HAP-1 (cell line): ENCODE results near the gene RBM10.

Experiments used
- DNase-seq, 2 experiments: peaks; one replicate each; pipeline ENCODE4 v3.0.0-alpha.2; 2016 to 2020; ENCODE audit warnings: low spot score in 2 of 2
- H3K27me3 ChIP-seq: fragments of 250-450 bp; sonication (Bioruptor Pico); 2 replicates; pipeline ENCODE4 v1.5.1; 2020; ENCODE audit warnings: low read depth, mild to moderate bottlenecking, moderate library complexity
- H3K36me3 ChIP-seq: fragments of 250-450 bp; sonication (Bioruptor Pico); replicated peaks from 2 replicates; pipeline ENCODE4 v1.5.1; 2020; ENCODE audit warnings: mild to moderate bottlenecking
- H3K4me1 ChIP-seq: fragments of 250-450 bp; sonication (Bioruptor Pico); 2 replicates; pipeline ENCODE4 v1.5.1; 2020; ENCODE audit warnings: mild to moderate bottlenecking
- H3K4me3 ChIP-seq: fragments of 250-450 bp; sonication (Bioruptor Pico); 2 replicates; pipeline ENCODE4 v1.5.1; 2020; ENCODE audit warnings: mild to moderate bottlenecking, moderate library complexity
- H3K9me3 ChIP-seq: fragments of 250-450 bp; sonication (Bioruptor Pico); 2 replicates; pipeline ENCODE4 v1.5.1; 2020; ENCODE audit warnings: mild to moderate bottlenecking, moderate library complexity
- in situ Hi-C: fragments of 300-500 bp; cut with MboI; formaldehyde crosslinking; loops from 3 replicates; pipeline ENCODE4 v1.14.3; 2020; ENCODE audit warnings: low sequenced_read_pairs, inconsistent platforms, mixed read lengths

Gene RBM10

DNA sequence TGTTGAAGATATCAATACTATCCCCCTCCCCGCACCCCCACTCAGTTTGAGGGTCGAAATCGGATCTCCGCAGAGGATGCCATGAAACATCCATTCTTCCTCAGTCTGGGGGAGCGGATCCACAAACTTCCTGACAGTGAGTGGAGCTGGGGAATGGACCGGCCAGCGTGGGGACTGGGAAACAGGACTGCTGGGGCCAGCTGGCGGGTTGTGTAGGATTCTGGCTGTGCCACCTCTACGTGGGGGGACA lies 82.2 kb downstream of the RBM10 start:
- peaks cover 60% of the 10 kb centered on the region for H3K36me3 ChIP-seq
- H3K4me1 ChIP-seq = peaks cover 5% of the 10 kb centered on the region
- in situ Hi-C loops = no loop called here
- no peak overlapping the region for H3K4me3 ChIP-seq
- H3K27me3 ChIP-seq = no peaks in the 10 kb centered on the region
- DNase-seq = no peak
- no peaks in the 10 kb centered on the region for H3K9me3 ChIP-seq

DNA sequence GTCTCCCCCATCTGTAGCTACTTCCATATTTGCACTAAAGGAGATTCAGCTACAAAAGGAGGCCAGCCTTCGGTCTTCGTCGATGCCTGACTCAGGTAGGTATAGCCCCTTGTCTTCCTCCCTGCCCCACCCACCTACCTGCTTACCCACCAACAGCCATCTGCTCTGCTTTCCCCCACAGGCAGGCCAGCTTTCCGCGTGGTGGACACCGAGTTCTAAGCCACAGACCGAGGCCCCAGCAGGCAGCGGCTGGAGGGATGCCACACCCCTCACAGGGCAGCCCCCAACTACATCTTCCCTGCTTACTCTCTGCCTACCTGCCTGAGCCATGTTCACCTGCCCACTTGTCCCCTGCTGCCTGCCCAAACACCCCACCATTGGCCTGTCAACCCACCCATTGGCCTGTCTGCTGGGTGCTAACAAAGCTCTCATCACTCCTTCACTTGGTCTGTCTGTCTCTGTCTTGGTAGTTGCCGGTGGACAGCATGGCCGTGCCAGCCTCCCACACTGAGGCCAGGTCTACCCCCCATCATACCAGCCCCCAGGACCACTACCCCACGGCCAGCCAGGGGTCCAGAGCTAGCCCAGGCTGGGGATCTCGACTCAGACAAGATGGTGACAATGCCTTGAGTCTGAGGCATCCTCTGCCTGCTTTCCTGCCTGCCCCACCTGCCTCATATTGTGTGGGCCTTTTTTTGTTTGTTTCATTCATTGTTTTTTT lies 83.7 kb downstream of the RBM10 start:
- no peak for DNase-seq
- H3K4me1 ChIP-seq = peaks cover 11% of the 10 kb centered on the region
- in situ Hi-C loops = no loop called here
- H3K9me3 ChIP-seq = no peaks in the 10 kb centered on the region
- no peak overlapping the region for H3K4me3 ChIP-seq
- H3K36me3 ChIP-seq = peaks cover 51% of the 10 kb centered on the region
- no peaks in the 10 kb centered on the region for H3K27me3 ChIP-seq

DNA sequence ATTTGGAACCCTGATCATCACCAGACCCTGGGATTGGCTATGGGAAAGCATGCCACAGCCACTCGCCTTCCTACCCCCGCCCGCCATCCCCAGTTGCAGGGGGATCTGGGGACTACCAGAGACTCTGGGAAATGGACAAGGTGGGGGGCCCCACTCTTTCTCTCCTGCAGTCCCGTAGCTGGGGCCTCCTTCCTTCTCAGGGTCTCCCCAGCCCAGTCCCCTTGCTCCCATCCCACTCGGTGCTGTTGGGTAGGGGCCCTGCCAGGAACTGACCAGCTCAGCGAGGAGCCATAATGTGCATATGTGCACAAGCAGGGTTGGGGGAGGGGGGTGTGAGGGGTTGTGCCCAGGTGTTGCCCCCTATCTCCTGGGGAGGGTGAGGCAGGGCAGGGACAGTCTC lies 84.4 kb downstream of the RBM10 start:
- peaks cover 43% of the 10 kb centered on the region for H3K36me3 ChIP-seq
- in situ Hi-C loops = no loop called here

DNA sequence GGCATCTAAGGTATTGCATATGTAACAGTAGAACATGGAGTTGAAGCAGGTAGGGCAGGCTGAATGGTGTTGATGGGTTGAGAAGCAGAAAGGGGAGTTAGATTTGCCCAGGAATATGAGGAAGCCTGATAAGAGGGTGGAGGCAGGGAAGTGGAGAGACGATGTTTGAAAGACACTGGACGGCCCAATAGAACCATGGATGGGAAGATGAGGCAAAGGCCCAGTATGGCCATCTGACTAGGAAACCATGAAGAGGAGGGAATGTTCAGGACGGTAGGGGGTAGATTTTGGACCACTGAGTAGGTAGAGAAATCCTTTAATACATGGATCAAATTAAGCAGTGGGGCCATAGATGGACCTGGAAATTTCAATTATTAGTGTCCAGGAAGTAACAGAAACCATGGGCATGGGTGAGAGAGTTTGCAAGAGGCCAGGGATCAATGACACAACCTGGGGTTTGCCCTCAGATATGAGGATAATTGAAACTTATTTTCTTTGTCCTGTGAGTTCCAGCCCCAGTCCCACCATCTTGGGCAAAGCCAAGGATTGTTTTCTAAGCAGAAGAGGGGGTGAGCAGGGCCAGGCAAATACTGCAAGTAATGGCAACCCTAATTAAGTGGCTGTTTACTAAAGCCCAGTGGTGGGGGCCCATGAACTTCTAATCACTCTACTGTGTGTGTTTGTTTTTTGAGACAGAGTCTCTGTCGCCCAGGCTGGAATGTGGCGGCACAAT lies 85.3 kb downstream of the RBM10 start:
- in situ Hi-C loops = no loop called here
- peaks cover 35% of the 10 kb centered on the region for H3K36me3 ChIP-seq
- DNase-seq = no peak

More for the DNA sequence above, 84.4 kb downstream of the RBM10 start:
- no peak for DNase-seq
- no peaks in the 10 kb centered on the region for H3K27me3 ChIP-seq
- no peak overlapping the region for H3K4me3 ChIP-seq
- peaks cover 13% of the 10 kb centered on the region for H3K4me1 ChIP-seq
- H3K9me3 ChIP-seq = no peaks in the 10 kb centered on the region

DNA sequence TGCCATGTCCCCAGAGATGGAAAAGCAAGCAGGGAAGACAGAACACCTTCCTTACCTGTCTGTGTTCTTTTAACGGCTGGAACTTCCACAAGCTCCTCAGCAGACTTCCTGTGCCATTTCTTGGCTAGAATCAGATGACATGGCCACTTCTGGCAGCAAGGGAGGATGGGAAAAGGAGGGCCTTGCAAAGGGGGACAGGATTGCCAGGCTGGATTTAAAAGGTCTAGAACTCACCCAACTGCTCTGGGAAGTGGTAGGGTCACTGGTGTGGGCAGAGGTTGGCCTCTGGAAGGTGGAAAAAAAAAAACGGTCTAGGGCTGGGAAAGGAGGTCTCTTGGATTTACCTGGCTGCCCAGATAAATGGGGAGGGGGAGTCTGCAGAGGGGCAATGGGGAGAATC lies 86.1 kb downstream of the RBM10 start:
- Histone ChIP-seq H3K9me3 (no peaks in the 10 kb centered on the region), H3K27me3 (no peaks in the 10 kb centered on the region), H3K4me3 (no peak overlapping the region), H3K4me1 (peaks cover 17% of the 10 kb centered on the region), H3K36me3 (peaks cover 26% of the 10 kb centered on the region)
- DNase-seq = no peak
- in situ Hi-C loops = no loop called here

More for the DNA sequence above, 85.3 kb downstream of the RBM10 start:
- Histone ChIP-seq H3K4me3 (no peak overlapping the region), H3K9me3 (no peaks in the 10 kb centered on the region), H3K27me3 (no peaks in the 10 kb centered on the region), H3K4me1 (peaks cover 17% of the 10 kb centered on the region)

DNA sequence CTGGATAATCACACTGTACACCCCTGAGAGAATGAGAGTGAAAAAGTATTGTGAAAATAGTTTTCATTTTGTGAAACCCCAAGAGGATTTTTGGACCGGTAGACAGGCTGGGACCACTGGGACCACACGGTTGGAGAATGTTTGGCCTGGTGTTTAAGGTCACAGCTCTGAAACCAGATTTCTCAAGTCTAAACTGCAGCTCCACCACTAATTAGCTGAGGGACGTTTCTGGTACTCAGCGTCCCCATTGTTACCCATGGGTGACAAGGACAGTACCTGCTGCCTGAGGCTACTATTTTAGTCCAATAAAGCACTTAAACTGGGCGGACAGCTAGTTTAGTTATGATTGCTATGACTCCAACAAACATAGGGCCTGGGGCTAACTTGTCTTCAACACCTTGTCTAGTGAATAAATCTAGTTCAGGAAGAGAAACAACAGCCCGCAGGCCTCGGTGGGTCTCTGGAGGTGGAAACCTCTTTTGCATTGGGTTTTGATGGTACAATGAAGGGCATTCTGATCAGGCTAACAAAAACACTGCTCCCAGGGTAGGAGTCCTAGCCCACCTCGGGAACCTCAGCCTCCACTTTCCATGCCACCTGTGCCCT lies 87.3 kb downstream of the RBM10 start:
- in situ Hi-C loops = no loop called here
- Histone ChIP-seq H3K4me1 (peaks cover 17% of the 10 kb centered on the region), H3K36me3 (peaks cover 15% of the 10 kb centered on the region), H3K27me3 (no peaks in the 10 kb centered on the region), H3K4me3 (peak overlapping the region; percentile 73), H3K9me3 (no peaks in the 10 kb centered on the region)
- DNase-seq = peak in 1 of 2 experiments; percentile 19

DNA sequence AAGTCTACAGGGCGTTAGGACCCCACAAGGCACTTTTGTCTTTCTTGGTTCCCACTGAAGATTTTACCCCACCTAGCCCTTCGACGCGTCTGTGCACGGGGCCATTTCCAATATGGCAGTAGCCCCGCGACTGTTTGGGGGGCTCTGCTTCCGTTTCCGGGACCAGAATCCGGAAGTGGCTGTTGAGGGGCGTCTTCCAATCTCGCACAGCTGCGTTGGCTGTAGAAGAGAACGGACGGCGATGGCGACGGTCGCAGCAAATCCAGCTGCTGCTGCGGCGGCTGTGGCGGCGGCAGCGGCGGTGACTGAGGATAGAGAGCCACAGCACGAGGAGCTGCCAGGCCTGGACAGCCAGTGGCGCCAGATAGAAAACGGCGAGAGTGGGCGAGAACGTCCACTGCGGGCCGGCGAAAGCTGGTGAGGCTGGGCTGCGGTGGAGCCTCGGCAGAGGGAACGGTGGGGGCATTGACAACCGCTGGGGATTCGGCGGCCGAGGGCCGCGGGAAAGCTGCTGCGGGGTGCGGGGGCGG lies 87.8 kb downstream of the RBM10 start, which contains the start of gene USP11:
Gene USP11 (plus strand): TSS at position 207 of the 530 bp plus-strand sequence. CDS start 35 bp downstream, at position 242.
- no peaks in the 10 kb centered on the region for H3K27me3 ChIP-seq
- no peaks in the 10 kb centered on the region for H3K9me3 ChIP-seq
- peak within 1 kb of the TSS; percentile 73 for H3K4me3 ChIP-seq
- in situ Hi-C loops = no loop called here
- peak; percentile 61 to 79 for DNase-seq
- H3K4me1 ChIP-seq = peaks cover 17% of the 10 kb centered on the region
- peaks cover 11% of the 10 kb centered on the region for H3K36me3 ChIP-seq

DNA sequence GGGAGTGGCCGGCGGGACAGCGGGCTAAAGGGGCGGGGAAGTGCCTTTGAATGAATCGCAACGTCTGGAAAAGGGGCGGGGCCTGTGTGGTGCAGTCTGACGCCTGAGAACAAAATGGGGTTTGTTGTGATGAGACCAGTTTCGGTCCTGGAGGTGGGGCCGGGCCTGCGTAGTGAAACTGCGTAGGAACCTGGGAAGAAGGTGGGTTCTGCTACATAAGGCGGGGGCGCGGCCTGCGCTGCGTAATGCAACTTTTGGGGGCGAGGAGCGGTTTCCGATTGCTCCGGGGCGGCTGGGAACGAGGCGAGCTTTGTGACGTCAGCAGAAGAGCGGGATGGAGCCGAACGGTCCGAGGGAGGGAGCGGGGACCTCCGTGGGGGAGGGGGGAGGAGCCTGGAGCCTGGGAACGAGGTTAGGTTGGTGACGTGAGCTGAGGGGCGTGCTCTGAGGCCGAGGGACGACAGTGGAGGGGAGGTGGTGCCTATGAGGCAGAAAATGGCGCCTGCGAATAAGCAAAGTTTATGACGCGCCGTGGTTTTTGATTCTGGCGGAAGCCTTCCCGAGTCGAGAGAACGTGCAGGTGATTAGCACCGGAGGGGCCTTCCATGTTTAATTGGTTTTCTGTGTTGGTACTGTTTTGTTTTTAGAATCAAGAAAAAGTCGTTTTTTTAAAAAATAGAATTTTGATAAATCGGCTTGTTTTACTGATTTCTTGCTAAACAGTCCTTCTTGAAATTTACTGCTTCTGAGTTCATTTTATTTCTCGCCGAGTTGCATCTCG lies 88.5 kb downstream of the RBM10 start:
- Histone ChIP-seq H3K4me3 (peak overlapping the region; percentile 73), H3K4me1 (peaks cover 17% of the 10 kb centered on the region), H3K27me3 (no peaks in the 10 kb centered on the region), H3K36me3 (peaks cover 5% of the 10 kb centered on the region), H3K9me3 (no peaks in the 10 kb centered on the region)
- DNase-seq = peak; percentile 97 to 98
- in situ Hi-C loops = no loop called here

DNA sequence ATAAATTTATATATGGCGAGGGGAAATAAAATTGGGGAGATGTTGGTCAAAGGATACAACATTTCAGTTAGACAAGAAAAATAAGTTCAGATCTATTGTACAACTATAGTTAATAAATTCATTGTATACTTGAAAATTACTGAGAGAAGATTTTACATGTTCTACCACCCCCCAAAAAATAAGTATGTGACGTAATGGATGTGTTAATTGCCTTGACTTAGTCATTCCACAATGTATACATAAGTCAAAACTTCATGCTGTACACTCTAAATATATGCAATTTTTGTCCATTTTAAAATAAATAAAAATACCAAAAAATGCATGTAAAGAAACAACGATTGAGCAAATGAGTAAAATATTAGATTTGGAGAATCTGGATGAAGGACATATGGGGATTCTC lies 89.6 kb downstream of the RBM10 start:
- H3K36me3 ChIP-seq = peaks cover under 1% of the 10 kb centered on the region; the same call in 1 of the 2 replicates
- no peak for DNase-seq
- H3K4me3 ChIP-seq = peak overlapping the region; percentile 73
- no peaks in the 10 kb centered on the region for H3K27me3 ChIP-seq
- peaks cover 17% of the 10 kb centered on the region for H3K4me1 ChIP-seq
- in situ Hi-C loops = no loop called here
- H3K9me3 ChIP-seq = no peaks in the 10 kb centered on the region

DNA sequence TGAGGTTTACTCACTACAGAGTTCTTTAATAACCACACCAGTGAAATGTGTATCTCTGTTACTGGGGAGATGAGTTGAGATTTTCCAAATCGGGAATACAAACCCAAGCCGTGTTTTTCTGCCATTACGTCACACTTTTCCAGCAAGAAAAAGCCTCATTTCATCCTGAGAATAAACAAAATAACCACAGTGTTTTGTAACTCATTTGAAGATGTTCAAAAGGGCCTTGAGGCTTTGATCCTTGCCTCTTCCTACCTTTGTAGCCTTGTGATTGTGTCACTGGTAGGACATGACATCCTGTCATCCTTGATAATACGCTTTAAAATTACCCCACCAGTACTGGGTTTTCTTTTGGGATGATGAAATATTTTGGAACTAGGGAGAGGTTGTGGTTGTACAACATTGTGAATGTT lies 90.7 kb downstream of the RBM10 start:
- in situ Hi-C loops = no loop called here
- no peak overlapping the region for H3K4me3 ChIP-seq
- no peak for DNase-seq
- H3K27me3 ChIP-seq = no peaks in the 10 kb centered on the region
- H3K4me1 ChIP-seq = peaks cover 17% of the 10 kb centered on the region
- no peaks in the 10 kb centered on the region for H3K9me3 ChIP-seq
- H3K36me3 ChIP-seq = peaks cover 7% of the 10 kb centered on the region
